GM10248 (cell line): Measurements from ENCODE around the gene SSUH2.
"Not testable (repeated sequence)": the region's sequence is repeated elsewhere in the genome, so short reads cannot be mapped to it uniquely, and the experiment has no call there.

ENCODE experiments used
- CTCF ChIA-PET: fragments of 300-600 bp; sonication (Branson Sonifier 250); formaldehyde crosslinking; extraction: SDS; loops from one replicate; lab custom pipeline; 2021; ENCODE audit warnings: antibody characterized with exemption; lab: Yijun Ruan, JAX
- POLR2A ChIA-PET: fragments of 350-650 bp; sonication (Branson Sonifier 250); formaldehyde crosslinking; extraction: SDS; loops from one replicate; lab custom pipeline; 2020; ENCODE audit warnings: antibody characterized with exemption; lab: Yijun Ruan, JAX
- DNase-seq: peaks from one replicate; pipeline ENCODE4 v3.0.0; 2012; ENCODE audit errors: extremely low spot score
- CTCF ChIP-seq: IDR thresholded peaks from 2 replicates; pipeline ENCODE4 v1.5.1; 2012; ENCODE audit warnings: mild to moderate bottlenecking, low read depth; ENCODE audit errors: extremely low read depth, missing control alignments, control extremely low read depth

Gene SSUH2

GRCh38 chr3:8656240-8656639, 11.6 kb upstream of the SSUH2 start:
- ChIA-PET CTCF (no interaction called here), POLR2A (no interaction called here)
- no peak for TF ChIP-seq CTCF
- no peak for DNase-seq

GRCh38 chr3:8655387-8655835, 10.8 kb upstream of the SSUH2 start:
- TF ChIP-seq CTCF, result no peak
- CTCF ChIA-PET, result no interaction called here
- POLR2A ChIA-PET, result no interaction called here
- DNase-seq, result no peak

GRCh38 chr3:8654572-8655329, 10.2 kb upstream of the SSUH2 start:
- DNase-seq, CTCF ChIA-PET, POLR2A ChIA-PET: not testable (repeated sequence)

- CTCF ChIA-PET, result no interaction called here
These were observed 9.3 kb upstream of the SSUH2 start for GRCh38 chr3:8653800-8654408.

GRCh38 chr3:8652324-8652987, 7.9 kb upstream of the SSUH2 start:
- CTCF ChIA-PET, result interaction anchor here (1.1 kb wide), 1 partner anchor 12 kb away, joined by 3 read pairs; no protein-coding TSS in a partner anchor
- DNase-seq, result no peak
- TF ChIP-seq CTCF, result no peak
- POLR2A ChIA-PET, result no interaction called here

More at GRCh38 chr3:8653800-8654408, 9.3 kb upstream of the SSUH2 start:
- no peak for TF ChIP-seq CTCF
- POLR2A ChIA-PET, result no interaction called here
- DNase-seq, result no peak

- DNase-seq, result no peak
- POLR2A ChIA-PET, result no interaction called here
- TF ChIP-seq CTCF, result no peak
- CTCF ChIA-PET, result no interaction called here
These were observed 7.1 kb upstream of the SSUH2 start for GRCh38 chr3:8651418-8652323.
